WTC11 (cell line): Measurements from ENCODE around the gene DHTKD1. TPM values are rescaled to one million over a fixed set of nuclear protein-coding genes. Genes with fewer than 3 reads are reported as not detected.

ENCODE experiments used
- ATAC-seq: fragments of 200-7000 bp; cut with Tn5 transposase; 2 replicates; pipeline ENCODE4 v1.10.0; 2021; ENCODE audit warnings: mild to moderate bottlenecking, moderate library complexity
- CTCF ChIA-PET: fragments of 300-600 bp; sonication (Branson Sonifier 250); formaldehyde crosslinking; loops from one replicate; lab custom pipeline; 2021; ENCODE audit warnings: antibody characterized with exemption; lab: Charles Lee
- POLR2A ChIA-PET: fragments of 350-600 bp; sonication (Branson Sonifier 250); formaldehyde crosslinking; loops from one replicate; lab custom pipeline; 2021; ENCODE audit warnings: antibody characterized with exemption; lab: Charles Lee
- DNase-seq: peaks from one replicate; pipeline ENCODE4 v3.0.0; 2021; ENCODE audit warnings: low spot score
- H3K27ac Mint-ChIP-seq: 2 replicates; pipeline ENCODE4 v1.8.0; 2021; ENCODE audit warnings: mixed read lengths
- H3K27me3 Mint-ChIP-seq: 2 replicates; pipeline ENCODE4 v1.8.0; 2021; ENCODE audit warnings: low read depth, mild to moderate bottlenecking, moderate library complexity, mixed read lengths
- H3K36me3 Mint-ChIP-seq: 2 replicates; pipeline ENCODE4 v1.8.0; 2021; ENCODE audit warnings: mixed read lengths
- H3K4me1 Mint-ChIP-seq: 2 replicates; pipeline ENCODE4 v1.8.0; 2022; ENCODE audit warnings: mixed read lengths
- H3K4me3 Mint-ChIP-seq: 2 replicates; pipeline ENCODE4 v1.8.0; 2021; ENCODE audit warnings: mild to moderate bottlenecking, moderate library complexity, mixed read lengths
- H3K9me3 Mint-ChIP-seq: 2 replicates; pipeline ENCODE4 v1.8.0; 2021; ENCODE audit warnings: mixed read lengths
- AFF4 ChIP-seq: sonication (generic); formaldehyde crosslinking; IDR thresholded peaks from 2 replicates; pipeline ENCODE4 v1.8.1; 2023; ENCODE audit warnings: mild to moderate bottlenecking, missing genetic modification reagents, borderline replicate concordance
- AR ChIP-seq: fragments of 250-450 bp; sonication (Bioruptor Pico); IDR thresholded peaks from 2 replicates; pipeline ENCODE4 v1.9.0; 2021; ENCODE audit warnings: mild to moderate bottlenecking
- ATF1 ChIP-seq: sonication (generic); formaldehyde crosslinking; IDR thresholded peaks from 2 replicates; pipeline ENCODE4 v1.8.1; 2023; ENCODE audit warnings: mild to moderate bottlenecking, moderate library complexity, missing genetic modification reagents
- ATF3 ChIP-seq: sonication (generic); formaldehyde crosslinking; conservative IDR thresholded peaks from 2 replicates; pipeline ENCODE4 v1.8.1; 2022; ENCODE audit warnings: mild to moderate bottlenecking, missing genetic modification reagents
- CREB1 ChIP-seq: sonication (generic); formaldehyde crosslinking; IDR thresholded peaks from 2 replicates; pipeline ENCODE4 v1.8.0; 2023; ENCODE audit warnings: mild to moderate bottlenecking, missing genetic modification reagents
- ELF4 ChIP-seq: sonication (generic); formaldehyde crosslinking; IDR thresholded peaks from 2 replicates; pipeline ENCODE4 v1.8.1; 2022; ENCODE audit warnings: low read depth, mild to moderate bottlenecking, moderate library complexity, missing genetic modification reagents
- ERG ChIP-seq: fragments of 250-450 bp; sonication (Bioruptor Pico); IDR thresholded peaks from 2 replicates; pipeline ENCODE4 v1.8.0; 2021; ENCODE audit warnings: mild to moderate bottlenecking
- FOXP1 ChIP-seq: sonication (generic); formaldehyde crosslinking; IDR thresholded peaks from 2 replicates; pipeline ENCODE4 v1.8.0; 2022; ENCODE audit warnings: missing genetic modification reagents, mild to moderate bottlenecking, moderate library complexity, borderline replicate concordance
- FOXP4 ChIP-seq: sonication (generic); formaldehyde crosslinking; IDR thresholded peaks from 2 replicates; pipeline ENCODE4 v1.8.0; 2022; ENCODE audit warnings: mild to moderate bottlenecking, missing genetic modification reagents
- IRF2 ChIP-seq: sonication (generic); formaldehyde crosslinking; IDR thresholded peaks from 2 replicates; pipeline ENCODE4 v1.8.0; 2022; ENCODE audit warnings: low read depth, missing genetic modification reagents, borderline replicate concordance
- MYBL2 ChIP-seq: sonication (generic); formaldehyde crosslinking; IDR thresholded peaks from 2 replicates; pipeline ENCODE4 v1.8.1; 2023; ENCODE audit warnings: mild to moderate bottlenecking, moderate library complexity, missing genetic modification reagents
- NFYB ChIP-seq: sonication (generic); formaldehyde crosslinking; conservative IDR thresholded peaks from 2 replicates; pipeline ENCODE4 v1.8.0; 2022; ENCODE audit warnings: low read depth, missing genetic modification reagents
- NR1H2 ChIP-seq: sonication (generic); formaldehyde crosslinking; IDR thresholded peaks from 2 replicates; pipeline ENCODE4 v1.9.0; 2021; ENCODE audit warnings: mild to moderate bottlenecking, moderate library complexity, missing genetic modification reagents
- TEAD1 ChIP-seq: sonication (generic); formaldehyde crosslinking; IDR thresholded peaks from 2 replicates; pipeline ENCODE4 v1.8.0; 2022; ENCODE audit warnings: mild to moderate bottlenecking, missing genetic modification reagents
- ZBTB43 ChIP-seq: sonication (generic); formaldehyde crosslinking; IDR thresholded peaks from 2 replicates; pipeline ENCODE4 v1.8.1; 2023; ENCODE audit warnings: mild to moderate bottlenecking, missing genetic modification reagents
- ZNF138 ChIP-seq: sonication (generic); formaldehyde crosslinking; conservative IDR thresholded peaks from 2 replicates; pipeline ENCODE4 v1.8.1; 2022; ENCODE audit warnings: mild to moderate bottlenecking, moderate library complexity, missing genetic modification reagents
- ZNF317 ChIP-seq: sonication (generic); formaldehyde crosslinking; IDR thresholded peaks from 2 replicates; pipeline ENCODE4 v1.8.1; 2023; ENCODE audit warnings: low read depth, mild to moderate bottlenecking, moderate library complexity, missing genetic modification reagents, borderline replicate concordance
- ZNF423 ChIP-seq: fragments of 250-450 bp; sonication (Bioruptor Pico); IDR thresholded peaks from 2 replicates; pipeline ENCODE4 v2.1.2; 2022; ENCODE audit warnings: mild to moderate bottlenecking, moderate library complexity
- ZNF532 ChIP-seq: fragments of 250-450 bp; sonication (Bioruptor Pico); IDR thresholded peaks from 2 replicates; pipeline ENCODE4 v1.9.0; 2021; ENCODE audit warnings: mild to moderate bottlenecking, borderline replicate concordance
- total RNA-seq: library from RNA; stranded (reverse); gene quantifications from 3 replicates; pipeline ENCODE4 v1.2.3, GENCODE V29; 2021

DHTKD1 gene
- total RNA-seq, 1 experiment from 2014 or later = 57.9 TPM

- DNase-seq (peak; percentile 96), ATAC-seq (peak; percentile 95)
- H3K27me3 Mint-ChIP-seq = no peaks in the 10 kb centered on the region
- H3K4me1 Mint-ChIP-seq = peaks cover 4% of the 10 kb centered on the region
- H3K4me3 Mint-ChIP-seq = peak within 1 kb of the TSS; percentile 89
- ChIA-PET POLR2A (interaction anchor here (0.7 kb wide), 1 partner anchor 216 kb away, joined by 5 read pairs; no protein-coding TSS in a partner anchor), CTCF (interaction anchor here (1.0 kb wide), 3 partner anchors 66 to 253 kb away, joined by 3 to 5 read pairs (median 5); partner anchors contain the start of genes CDC123 and NUDT5)
- H3K36me3 Mint-ChIP-seq = peaks cover 8% of the 10 kb centered on the region
- H3K9me3 Mint-ChIP-seq = no peaks in the 10 kb centered on the region
- peak within 1 kb of the TSS; percentile 40; the same call in 1 of the 2 replicates for H3K27ac Mint-ChIP-seq
- no peak for TF ChIP-seq ZBTB43 (CRISPR knock-in tag)
- TF ChIP-seq TEAD1 (CRISPR knock-in tag) = no peak
- TF ChIP-seq ZNF532 (CRISPR knock-in tag) = no peak
- peak; percentile 60; the same call in 1 of the 2 replicates for TF ChIP-seq FOXP1 (CRISPR knock-in tag)
- no peak for TF ChIP-seq CREB1 (CRISPR knock-in tag)
- TF ChIP-seq FOXP4 (CRISPR knock-in tag) = no peak
- TF ChIP-seq ZNF423 (CRISPR knock-in tag) = no peak
- no peak for TF ChIP-seq ZNF138 (CRISPR knock-in tag)
- no peak for TF ChIP-seq ERG (CRISPR knock-in tag)
- no peak for TF ChIP-seq ZNF317 (CRISPR knock-in tag)
- no peak for TF ChIP-seq ATF1 (CRISPR knock-in tag)
- no peak for TF ChIP-seq AFF4 (CRISPR knock-in tag)
- TF ChIP-seq AR (CRISPR knock-in tag) = no peak
- no peak for TF ChIP-seq ATF3 (CRISPR knock-in tag)
- 0 out of 2 replicates have a peak, but pooled peaks have one; percentile 23 for TF ChIP-seq MYBL2
- TF ChIP-seq NR1H2 (CRISPR knock-in tag) = no peak
- TF ChIP-seq ELF4 = no peak
- no peak for TF ChIP-seq IRF2 (CRISPR knock-in tag)
- no peak for TF ChIP-seq NFYB (CRISPR knock-in tag)
These were observed 60.7 kb downstream of the DHTKD1 start, which contains the start of gene SEC61A2 for GRCh38 chr10:12129222-12130111. Gene SEC61A2, plus strand, starts transcription at chr10:12129677. Its CDS starts 111 bp downstream, at chr10:12129788.
